RWPE1 (cell line): ENCODE measurements around the gene ABCD1.

Experiments
- CTCF ChIA-PET: fragments of 350-600 bp; sonication (Branson Sonifier 250); formaldehyde crosslinking; extraction: SDS; loops from one replicate; lab custom pipeline; 2021; lab: Yijun Ruan, JAX
- POLR2A ChIA-PET: fragments of 400-600 bp; formaldehyde crosslinking; extraction: SDS; loops from one replicate; lab custom pipeline; 2020; ENCODE audit warnings: antibody characterized with exemption; ENCODE audit not compliant: low non-redundant PET; lab: Yijun Ruan, JAX
- DNase-seq: peaks from one replicate; pipeline ENCODE4 v3.0.0; 2012; ENCODE audit warnings: low spot score
- H3K27ac ChIP-seq: fragments of 450-650 bp; 2 replicates; pipeline ENCODE4 v1.5.1; 2017
- CTCF ChIP-seq: fragments of 450-650 bp; conservative IDR thresholded peaks from 2 replicates; pipeline ENCODE4 v1.5.1; 2017; ENCODE audit warnings: low read depth, mild to moderate bottlenecking

Gene ABCD1

DNA sequence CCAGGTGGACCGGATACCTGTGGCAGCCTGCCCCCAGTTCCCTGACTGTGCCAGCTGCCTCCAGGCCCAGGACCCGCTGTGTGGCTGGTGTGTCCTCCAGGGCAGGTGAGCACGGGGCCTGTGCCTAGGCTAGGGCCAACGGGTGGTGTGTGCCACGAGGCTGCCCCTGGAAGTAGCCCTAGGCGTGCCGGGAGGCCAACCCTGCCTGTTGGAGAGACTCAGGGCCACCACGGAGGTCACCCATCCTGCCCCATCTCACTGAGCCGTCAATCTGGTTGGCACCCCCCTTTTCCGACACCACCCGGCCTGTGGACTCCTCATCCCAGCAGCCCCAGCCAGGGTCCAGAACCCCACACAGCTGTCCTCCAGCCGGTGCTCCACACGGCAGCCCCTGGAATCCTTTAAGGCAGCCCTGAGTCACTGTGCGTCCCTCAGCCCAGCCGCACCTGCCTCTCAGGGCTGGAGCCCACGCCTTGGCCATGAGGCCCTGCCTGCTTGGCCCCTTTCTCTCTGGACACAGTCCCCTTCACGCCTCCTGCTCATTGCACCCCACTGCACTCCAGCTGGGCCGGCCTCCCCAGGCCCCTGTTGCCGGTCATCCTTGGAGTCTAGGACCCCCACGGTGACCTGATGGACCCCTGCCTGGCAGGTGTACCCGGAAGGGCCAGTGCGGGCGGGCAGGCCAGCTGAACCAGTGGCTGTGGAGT is 44.7 kb downstream of the ABCD1 start:
- ChIA-PET POLR2A (no interaction called here), CTCF (interaction anchor here (0.6 to 0.8 kb wide), 2 partner anchors 9 kb away, joined by 3 to 5 read pairs; no protein-coding TSS in a partner anchor)
- no peak for TF ChIP-seq CTCF
- no peak for DNase-seq
- no peak overlapping the region for H3K27ac ChIP-seq

GRCh38 chrX:153769865-153770600 is 45.4 kb downstream of the ABCD1 start:
- CTCF ChIA-PET = interaction anchor here (0.6 kb wide), 1 partner anchor 9 kb away, joined by 5 read pairs; no protein-coding TSS in a partner anchor
- H3K27ac ChIP-seq = no peak overlapping the region
- DNase-seq = no peak
- POLR2A ChIA-PET = no interaction called here
- no peak for TF ChIP-seq CTCF

DNA sequence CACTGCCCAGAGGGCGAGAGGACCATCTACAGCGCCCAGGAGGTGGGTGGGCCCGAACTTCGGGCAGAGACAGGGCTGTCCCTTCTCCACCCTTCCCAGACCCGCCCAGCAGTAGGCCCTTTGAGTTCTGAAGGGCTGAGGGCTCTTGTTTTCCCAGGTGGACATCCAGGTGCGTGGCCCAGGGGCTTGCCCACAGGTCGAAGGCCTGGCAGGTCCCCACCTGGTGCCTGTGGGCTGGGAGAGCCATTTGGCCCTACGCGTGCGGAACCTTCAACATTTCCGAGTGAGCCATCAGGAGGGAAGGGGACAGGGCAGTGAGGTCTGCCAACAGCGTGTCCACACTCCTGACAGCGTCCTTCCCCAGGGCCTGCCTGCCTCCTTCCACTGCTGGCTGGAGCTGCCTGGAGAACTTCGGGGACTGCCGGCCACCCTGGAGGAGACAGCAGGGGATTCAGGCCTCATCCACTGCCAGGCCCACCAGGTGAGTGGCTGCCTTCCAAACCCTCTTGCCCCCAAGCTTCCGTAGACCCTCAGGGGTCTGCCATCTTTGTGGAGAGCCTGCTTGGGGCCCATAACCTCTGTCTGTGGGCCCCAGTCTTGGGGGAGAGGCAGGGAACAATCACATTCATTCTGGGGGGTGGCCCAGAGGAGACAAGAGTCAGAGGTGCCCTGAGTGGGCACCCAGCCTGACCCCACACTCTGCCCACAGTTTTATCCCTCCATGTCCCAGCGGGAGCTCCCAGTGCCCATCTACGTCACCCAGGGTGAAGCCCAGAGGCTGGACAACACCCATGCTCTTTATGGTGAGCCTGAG is 46.2 kb downstream of the ABCD1 start:
- no peak for TF ChIP-seq CTCF
- ChIA-PET POLR2A (no interaction called here), CTCF (no interaction called here)
- no peak overlapping the region for H3K27ac ChIP-seq
- DNase-seq = no peak

- ChIA-PET CTCF (no interaction called here), POLR2A (no interaction called here)
- DNase-seq = no peak
- no peak overlapping the region for H3K27ac ChIP-seq
- no peak for TF ChIP-seq CTCF
Observed at GRCh38 chrX:153771415-153772315, 47.0 kb downstream of the ABCD1 start.

DNA sequence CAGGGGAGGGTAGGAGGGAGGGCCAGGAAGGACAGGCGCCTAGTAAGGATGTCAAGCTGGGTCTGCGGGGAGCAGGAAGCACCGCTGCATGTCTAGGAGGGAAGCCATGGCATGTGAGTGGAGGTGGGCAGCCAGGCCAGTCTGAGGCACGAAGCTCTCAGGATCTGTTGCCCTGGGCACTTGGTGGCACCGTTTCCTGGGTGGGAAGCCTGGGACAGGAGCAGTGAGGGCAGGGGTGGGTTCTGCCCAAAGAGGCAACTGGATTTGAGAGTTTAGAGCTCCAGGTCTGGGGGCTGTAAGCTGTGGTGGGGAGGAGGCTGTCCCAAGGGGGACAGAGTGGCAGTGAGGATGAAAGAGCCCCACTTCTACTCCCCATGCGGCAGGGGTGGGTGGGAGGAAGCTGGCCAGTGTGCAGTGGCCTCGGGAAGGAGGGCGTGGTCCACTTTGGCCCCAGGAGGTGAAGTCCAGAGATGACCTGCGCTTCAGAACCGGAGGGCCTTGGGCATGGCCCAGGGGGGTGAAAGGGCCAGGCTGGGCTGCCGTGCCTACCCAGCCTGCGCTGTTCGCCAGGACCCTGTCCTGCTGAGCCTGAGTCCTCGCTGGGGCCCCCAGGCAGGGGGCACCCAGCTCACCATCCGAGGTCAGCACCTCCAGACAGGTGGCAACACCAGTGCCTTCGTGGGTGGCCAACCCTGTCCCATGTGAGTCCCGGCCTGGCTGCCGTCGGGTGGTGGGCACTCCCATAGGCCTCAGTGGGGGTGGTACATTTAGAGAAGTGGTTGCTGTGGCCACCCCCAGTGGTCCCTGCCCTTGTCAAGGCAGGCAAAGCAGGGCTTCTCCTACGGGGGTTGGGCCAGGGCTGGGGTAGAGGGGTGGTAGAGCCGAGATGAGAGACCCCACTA is 47.9 kb downstream of the ABCD1 start:
- ChIA-PET POLR2A (no interaction called here), CTCF (no interaction called here)
- H3K27ac ChIP-seq = no peak overlapping the region
- DNase-seq = no peak
- TF ChIP-seq CTCF = no peak
